Activated T-helper 1 cell treated with Interleukin-2 at 50 U/mL for 16 hours (primary cell): ENCODE data around the gene CCDC85A.

Source experiments
- DNase-seq: peaks from one replicate; pipeline ENCODE4 v3.0.0-alpha.2; 2020; ENCODE audit warnings: low read depth

The CCDC85A gene

DNA sequence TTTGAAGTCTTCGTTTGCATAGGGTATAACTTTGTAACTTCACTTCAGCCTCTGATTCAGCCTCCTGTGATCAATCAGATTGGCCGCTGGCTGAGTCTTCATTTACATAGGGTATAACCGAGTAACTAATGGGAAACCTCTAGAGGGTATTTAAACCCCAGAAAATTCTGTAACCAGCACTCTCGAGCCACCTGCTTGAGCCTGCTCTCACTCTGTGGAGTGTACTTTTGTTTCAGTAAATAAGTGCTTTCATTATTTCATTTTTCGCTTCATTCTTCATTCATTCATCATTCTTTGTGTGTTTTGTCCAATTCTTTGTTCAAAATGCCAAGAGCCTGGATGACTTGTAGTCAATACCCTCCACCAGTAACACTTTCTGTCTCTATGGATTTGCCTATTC, 56.4 kb downstream of the CCDC85A start:
- no peak for DNase-seq

DNA sequence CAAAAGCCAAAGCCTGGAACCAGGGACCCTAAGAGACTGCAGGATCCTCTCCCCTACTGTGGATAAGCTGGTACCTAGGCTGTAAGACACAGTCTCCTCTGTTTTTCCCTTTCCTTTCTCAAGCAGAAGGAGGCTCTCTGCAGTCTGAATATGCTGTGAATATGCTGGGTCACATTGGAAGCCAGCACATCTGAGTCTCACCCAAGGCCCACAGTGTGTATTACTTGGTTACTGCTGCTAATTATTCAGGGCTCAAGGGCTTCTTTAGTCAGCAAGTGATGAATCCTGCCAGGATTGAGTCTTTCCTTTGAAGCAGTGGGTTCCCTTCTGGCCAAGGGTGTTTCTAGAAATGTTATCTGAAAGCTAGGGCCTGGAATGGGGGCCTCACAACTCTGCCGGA, 60.7 kb downstream of the CCDC85A start:
- DNase-seq, result no peak

DNA sequence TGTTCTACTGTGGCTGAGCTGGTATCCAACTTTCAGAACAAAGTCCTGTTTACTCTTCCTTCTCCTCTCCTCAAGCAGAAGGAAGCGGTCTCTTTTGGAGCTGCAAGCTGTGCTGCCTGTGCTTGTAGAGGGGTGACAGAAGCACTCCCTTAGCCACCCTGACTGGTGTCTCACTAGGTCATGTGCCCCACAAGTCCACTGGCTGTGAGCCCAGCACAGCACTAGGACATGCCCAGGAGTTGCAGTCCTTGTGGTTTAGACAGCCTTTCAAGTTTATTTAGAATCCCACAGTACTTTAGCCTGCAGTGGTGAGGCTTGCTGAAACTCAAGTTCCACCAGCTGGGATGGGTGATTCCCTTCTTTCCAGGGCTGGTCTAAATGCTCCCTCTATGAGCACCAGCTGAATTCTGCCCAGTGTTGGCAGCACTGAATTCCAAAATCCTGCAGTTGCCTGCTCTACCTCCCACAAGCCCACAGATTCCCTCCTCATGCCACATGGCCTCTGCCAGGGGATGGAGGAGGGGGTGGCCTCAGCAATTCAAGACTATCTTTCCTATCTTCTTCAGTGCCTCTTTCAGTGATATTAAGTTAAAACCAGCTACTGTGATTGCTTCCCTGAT, 61.2 kb downstream of the CCDC85A start:
- no peak for DNase-seq

GRCh38 chr2:56248965-56249742, 65.4 kb downstream of the CCDC85A start:
- DNase-seq, result no peak

- no peak for DNase-seq
Measured at GRCh38 chr2:56250153-56250729, 66.5 kb downstream of the CCDC85A start.

DNA sequence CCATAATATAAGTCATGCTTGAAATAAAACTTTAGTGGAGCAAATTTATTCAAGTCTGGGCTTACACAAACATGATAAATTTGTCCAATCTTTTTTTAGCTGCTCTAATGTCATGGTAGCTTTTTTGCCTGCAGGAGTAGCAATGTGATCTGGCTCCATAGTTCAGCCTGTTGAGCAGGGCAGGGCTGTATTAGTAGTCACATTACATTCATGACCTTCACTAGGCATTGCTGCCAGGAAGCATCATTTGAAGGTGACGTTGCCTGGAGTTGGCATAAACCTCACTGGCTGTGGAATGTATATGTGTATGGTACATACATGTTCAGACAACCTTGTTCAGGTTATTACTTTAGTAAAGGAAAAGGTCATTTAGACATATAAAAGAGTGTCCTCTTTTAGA, 76.6 kb downstream of the CCDC85A start:
- no peak for DNase-seq

GRCh38 chr2:56262241-56262640, 78.5 kb downstream of the CCDC85A start:
- no peak for DNase-seq

DNA sequence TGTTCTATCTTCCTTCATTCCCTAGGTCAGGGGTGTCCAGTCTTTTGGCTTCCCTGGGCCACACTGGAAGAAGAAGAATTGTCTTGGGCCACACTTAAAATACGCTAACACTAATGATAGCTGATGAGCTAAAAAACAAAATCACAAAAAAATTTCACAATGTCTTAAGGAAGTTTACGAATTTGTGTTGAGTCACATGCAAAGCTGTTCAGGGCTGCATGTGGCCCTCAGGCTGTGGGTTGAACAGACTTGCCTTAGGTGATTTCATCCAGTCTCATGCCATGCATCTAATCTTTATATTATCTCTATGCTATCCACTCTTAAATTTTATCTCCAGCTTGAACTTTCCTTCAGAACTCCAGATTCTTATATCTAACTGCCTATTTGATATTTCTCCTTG, 80.1 kb downstream of the CCDC85A start:
- DNase-seq, result no peak

GRCh38 chr2:56266761-56267414, 83.1 kb downstream of the CCDC85A start:
- no peak for DNase-seq

GRCh38 chr2:56267415-56267788, 83.6 kb downstream of the CCDC85A start:
- DNase-seq, result no peak

- DNase-seq, result no peak
Measured at GRCh38 chr2:56268856-56269255, 85.1 kb downstream of the CCDC85A start.

DNA sequence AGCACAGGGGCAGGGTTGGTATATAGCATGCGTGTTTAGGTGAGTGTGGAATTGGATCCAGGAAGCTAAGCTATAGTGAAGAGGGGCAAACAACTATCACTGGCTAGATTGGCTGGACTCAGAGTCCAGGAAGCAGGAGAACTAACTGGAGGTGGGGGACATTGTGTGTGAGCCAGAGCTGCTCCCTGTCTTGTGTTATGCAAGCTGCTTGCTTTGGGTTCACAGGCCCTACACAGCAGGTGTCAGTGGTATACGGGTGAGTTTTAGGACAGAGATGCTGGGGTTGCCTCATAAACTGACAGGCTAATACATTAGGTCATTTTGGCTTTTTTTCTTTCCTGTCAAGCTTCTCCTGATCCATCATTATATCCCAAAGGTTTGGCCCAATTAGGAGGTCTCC, 87.5 kb downstream of the CCDC85A start:
- no peak for DNase-seq

GRCh38 chr2:56285224-56285623, 101.4 kb downstream of the CCDC85A start:
- no peak for DNase-seq

GRCh38 chr2:56286936-56287335, 103.1 kb downstream of the CCDC85A start:
- DNase-seq, result no peak

GRCh38 chr2:56287508-56287907, 103.7 kb downstream of the CCDC85A start:
- DNase-seq, result no peak

- DNase-seq, result no peak
Measured at GRCh38 chr2:56287974-56288373, 104.2 kb downstream of the CCDC85A start.

GRCh38 chr2:56288838-56289580, 105.2 kb downstream of the CCDC85A start:
- DNase-seq, result no peak

GRCh38 chr2:56291711-56292110, 107.9 kb downstream of the CCDC85A start:
- DNase-seq, result no peak

DNA sequence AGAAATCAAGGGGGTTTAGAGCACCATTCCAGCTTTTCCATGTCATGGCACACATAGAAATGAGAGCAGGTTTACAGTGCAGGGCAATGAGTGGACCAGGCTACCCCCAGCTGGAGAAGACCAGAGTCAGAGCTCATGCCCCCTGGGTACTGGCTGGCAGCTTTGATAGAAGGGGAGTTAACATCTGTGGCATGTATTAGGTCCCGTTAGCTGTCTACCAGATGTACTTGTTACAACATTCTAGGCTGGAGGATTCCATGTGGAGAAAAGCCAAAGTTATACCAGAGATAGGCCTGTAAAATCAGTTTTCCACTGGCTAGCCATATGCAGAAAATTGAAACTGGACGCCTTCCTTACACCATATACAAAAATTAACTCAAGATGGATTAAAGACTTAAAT, 109.2 kb downstream of the CCDC85A start:
- DNase-seq, result no peak

DNA sequence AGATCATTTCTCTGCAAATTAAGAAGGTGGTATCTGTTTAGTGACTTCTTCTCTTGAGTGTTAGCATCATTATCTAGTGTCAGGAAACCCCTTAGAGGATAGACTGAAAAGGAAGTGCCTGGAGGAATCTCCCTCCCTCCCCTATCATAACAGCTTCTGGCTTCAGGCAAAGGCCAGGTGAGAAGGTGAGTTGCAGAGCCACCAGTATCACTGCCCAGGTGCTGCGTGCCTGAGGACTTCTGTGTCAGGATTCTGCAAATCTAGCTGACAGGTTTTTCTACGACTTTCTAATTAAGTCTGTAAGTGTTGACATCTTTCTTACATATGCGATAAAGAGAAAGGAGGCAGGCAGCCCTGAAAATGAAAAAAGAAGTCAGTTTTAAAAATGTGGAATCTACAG, 111.9 kb downstream of the CCDC85A start:
- DNase-seq, result no peak

GRCh38 chr2:56297671-56298070, 113.9 kb downstream of the CCDC85A start:
- no peak for DNase-seq

DNA sequence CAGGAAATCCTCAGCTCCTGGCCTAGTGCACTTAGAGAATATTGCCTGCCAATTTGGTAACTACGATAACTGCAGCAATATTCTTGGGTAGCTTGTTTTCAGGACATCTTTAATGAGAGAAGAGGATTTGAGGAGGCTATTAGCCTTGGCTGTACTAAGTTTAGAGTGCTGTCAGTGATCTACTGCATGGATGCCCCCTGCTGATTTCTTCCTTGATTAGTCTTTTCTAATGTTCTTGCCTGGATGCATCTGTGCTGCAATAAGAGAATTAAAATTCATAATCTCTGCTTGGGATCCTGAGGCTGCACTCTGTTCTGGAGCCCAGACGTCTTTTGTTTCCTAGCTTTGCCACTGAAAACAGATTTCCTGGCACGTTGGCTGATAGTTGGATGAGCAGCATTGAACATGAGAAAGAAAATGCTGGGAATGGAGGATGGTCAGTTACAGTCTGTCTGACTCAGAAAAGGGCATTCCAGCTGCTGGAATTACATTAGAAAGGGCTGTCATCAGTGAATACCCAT, 115.4 kb downstream of the CCDC85A start:
- DNase-seq, result no peak
